Dedifferentiated amniotic fluid mesenchymal stem cell (primary cell): ENCODE results near the gene CPS1.

Experiments
- DNase-seq: peaks from one replicate; pipeline ENCODE4 v3.0.0-alpha.2; 2016; ENCODE audit errors: extremely low spot score

The CPS1 gene

GRCh38 chr2:210556329-210556980, at the start of gene CPS1:
TSS of gene CPS1 (plus strand) at chr2:210556599. CDS start at chr2:210556734, 135 bp downstream.
- no peak for DNase-seq

DNA sequence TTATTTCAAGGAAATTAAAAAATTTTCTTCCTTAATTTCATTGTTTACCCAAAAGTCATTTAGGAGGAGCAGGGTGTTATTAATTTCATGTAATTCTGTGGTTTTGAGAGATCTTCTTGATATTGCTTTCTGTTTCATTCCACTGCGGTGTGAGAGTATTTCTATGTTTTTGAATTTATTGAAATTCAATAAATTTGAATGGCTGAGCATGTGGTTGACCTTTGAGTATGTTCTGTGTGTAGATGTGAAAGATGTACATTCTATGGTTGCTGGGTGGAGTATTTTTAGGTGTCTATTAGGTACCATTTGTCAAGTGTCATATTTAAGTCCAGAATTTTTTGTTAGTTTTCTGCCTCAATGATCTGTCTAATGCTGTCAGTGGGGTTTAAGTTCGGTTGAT, 40.5 kb upstream of the CPS1 start:
- no peak for DNase-seq

- DNase-seq = no peak
These were observed 39.1 kb upstream of the CPS1 start for GRCh38 chr2:210517264-210517663.

GRCh38 chr2:210519594-210519993, 36.8 kb upstream of the CPS1 start:
- no peak for DNase-seq

DNA sequence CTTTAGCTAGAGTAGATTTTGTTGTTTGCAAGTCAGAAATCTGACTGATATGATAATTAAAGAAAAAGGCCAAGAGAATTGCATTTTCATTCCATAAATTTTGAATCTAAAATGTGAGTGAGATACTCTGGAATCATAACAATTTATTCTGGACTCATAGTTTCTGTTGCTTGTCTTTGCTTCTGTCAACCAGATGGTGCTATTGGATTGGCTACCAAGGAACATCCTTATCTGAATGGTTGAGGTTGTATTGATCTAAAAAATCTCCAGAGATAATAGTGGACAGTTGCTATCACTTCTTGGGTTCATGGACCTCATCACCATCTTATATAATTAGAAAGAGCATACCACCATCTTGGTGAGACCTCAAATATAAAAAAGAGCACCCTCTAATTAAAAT, 34.0 kb upstream of the CPS1 start:
- DNase-seq = no peak

DNA sequence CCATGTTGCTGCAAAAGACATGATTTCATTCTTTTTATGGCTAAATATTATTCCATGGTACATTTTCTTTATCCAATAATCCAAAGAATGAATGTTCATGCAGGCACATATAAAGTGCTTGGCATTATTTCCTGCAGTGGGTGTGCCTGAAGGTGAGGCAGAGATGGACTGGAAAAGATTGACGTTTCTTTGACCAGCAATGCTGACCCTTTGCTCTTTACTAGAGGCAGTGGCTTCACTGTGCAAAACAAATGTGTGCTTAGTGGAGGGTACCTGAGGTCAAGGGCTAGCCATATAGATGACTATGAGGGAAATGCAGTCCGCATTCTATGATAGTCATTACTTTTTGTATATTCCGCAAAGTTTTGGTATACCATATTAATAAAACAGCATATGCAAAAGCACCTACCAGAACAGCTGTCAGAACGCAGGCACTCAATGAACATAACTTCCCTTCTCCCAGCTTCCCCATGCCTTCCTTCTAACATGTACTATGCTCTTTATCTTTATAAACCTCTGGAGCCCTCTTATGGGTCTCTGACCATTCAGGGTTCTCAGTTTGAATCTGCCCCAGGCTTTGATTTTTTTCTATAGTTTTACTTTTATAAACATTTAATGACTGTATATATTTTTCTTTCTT, 32.6 kb upstream of the CPS1 start:
- DNase-seq = no peak

GRCh38 chr2:210524533-210524932, 31.9 kb upstream of the CPS1 start:
- no peak for DNase-seq

GRCh38 chr2:210527286-210527685, 29.1 kb upstream of the CPS1 start:
- DNase-seq = no peak

DNA sequence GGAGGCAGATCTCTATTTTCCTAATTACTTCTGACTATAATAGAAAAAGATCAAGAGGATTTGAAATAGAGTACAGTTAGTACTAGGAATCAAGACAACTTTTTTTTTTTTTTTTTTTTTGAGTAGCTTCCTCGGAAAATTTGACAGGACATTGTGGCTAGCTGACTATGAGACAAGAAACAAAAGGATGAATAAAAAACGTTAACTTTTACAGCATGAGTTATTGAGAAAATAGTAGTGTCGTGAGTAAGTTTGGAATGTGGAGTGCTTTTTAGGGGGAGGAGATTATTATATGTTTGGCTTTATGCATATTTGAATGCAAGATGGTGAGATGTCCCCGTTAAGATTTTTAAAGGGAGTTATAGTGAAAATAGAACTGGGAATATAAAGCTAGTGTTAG, 27.7 kb upstream of the CPS1 start:
- no peak for DNase-seq

DNA sequence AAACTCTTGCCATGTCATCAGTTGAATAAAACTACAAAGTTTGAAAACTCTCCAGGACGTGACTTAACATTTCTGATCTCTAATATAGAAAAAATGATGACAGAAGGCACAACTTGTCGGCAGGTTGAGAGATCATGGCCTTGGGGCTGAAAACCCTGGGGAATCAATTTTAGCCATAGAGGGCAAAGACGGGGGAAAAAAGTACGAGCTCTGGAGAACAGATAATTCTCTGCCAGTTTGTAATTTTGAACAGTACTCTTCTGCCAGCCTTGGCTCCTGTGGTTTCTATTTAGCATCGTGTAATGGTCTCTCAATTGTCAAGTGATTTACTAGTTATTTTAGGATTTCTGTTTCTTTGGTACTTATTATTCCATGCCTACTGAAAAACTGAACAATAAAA, 25.3 kb upstream of the CPS1 start:
- no peak for DNase-seq

DNA sequence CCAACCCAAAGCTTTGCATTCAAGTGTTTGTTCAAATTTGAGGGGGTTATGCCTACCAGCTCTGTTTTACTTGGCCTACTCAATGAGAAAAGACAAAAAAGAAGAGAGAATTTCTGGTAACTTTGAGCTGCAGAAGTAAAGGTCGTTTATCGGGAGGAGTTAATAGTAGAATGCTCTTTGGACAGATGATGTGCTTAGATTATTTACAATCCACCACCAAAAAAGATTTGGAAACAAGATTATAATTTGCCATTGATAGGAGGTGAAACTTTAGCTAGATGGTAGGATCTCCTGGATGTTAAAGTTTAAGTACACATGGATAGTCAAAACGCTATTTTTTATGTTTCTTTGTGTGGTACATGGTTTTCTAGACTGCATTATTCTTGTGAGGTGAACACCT, 24.9 kb upstream of the CPS1 start:
- no peak for DNase-seq

- no peak for DNase-seq
These were observed 23.0 kb upstream of the CPS1 start for GRCh38 chr2:210533389-210533788.

GRCh38 chr2:210534879-210535278, 21.5 kb upstream of the CPS1 start:
- DNase-seq = no peak

DNA sequence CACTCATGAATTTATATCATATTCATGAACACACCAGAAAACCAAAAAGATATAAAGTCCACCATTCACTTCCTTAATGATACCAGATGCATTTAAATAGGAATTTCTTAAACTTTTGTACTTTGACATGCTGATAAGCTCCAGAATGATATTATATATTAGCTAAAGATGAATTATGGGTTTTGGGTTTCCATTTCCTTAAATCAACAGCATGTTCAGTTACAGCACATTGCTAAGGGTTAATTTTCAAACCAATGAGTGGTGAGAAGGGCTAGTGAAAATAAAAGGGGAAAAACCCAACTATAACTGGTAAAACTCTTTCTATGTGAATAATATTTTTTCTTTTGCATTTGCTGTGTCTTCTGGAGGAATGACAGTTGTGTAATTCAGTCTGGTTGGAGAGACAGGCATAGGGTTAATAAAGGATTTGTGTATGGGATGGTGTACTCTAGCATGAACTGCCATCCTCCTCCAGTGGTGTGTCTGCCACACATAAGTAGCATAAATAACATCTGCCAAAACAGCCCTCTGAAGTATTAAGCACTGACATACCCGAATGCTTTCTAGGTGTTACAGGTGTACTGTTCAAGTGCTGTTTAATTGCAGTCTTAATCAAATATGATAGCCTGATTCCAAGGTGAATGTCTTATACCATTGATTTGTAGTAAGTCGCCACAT, 19.3 kb upstream of the CPS1 start:
- no peak for DNase-seq

GRCh38 chr2:210539035-210539434, 17.4 kb upstream of the CPS1 start:
- DNase-seq = no peak

DNA sequence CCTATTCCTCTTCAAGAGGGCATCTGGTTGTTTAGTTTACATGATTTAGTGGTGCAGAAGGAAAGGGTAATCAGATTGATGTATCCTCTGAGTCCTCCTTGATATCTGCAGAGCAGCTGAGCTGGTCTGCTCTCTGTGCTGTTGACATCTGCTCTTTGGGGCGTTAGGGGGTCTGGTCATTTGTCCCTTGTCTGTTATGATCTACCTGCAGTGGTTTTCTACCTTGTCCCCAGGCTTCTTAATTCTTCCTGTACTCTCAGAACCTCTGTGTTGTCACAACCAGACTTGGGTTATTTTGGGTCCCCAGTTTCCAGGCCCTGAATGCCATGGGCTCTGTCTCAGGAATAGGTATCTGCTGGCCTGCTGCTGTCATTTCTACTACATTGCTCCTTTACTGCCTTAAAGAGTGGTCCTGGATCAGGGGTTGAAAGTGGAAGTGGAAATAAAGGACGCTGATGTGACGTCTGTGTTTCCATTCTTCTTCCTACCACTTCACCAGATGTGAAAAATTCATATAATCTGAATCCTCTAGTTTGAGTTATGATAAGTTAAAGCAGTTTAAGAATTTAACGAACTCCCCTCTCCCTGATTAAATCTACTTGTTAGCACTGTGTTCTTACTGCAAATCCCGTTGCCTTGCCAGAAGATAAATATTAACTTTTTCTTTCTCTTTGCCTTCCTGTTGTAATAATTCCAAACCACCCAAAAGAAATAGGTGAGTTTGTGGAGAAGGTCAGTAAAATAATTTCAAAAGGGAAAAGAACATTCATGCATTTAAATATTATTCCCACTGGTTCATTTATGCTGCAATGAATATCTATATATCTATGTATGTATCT, 16.6 kb upstream of the CPS1 start:
- DNase-seq = no peak

DNA sequence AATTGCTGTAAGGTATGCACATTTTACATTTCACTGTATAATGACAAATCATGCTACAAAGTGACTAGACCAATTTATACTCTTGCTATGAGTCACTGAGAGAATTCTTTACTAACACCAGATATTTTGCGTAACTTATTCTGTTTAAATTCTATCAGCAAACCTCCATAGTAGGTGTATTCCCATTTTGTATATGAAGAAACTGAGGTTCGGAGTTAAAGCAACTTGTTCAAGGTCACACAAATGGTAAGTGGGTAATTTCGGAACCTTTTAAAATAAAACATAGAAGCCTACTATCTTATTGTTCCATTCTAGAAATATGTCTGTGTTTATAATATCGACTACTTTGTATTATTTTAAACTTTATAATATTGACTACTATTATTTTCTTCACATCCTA, 15.9 kb upstream of the CPS1 start:
- no peak for DNase-seq

DNA sequence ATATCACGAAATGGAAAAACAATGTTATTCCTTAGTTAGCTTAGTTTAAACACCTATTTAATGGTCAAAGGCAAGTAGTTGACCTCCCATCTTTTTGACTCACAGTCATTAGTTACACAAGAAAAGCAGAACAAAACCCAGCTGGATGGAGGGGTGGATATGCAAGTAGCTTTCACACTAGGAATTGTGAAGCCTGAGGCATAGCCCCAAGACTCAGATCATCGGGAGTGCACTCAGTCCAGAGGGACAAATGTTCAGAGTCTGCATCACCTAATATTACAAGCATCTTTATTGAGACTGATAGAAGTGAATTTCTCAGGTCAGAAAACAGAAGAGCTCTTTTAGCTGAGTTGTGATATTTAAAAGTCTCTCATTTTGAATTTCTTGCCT, 15.5 kb upstream of the CPS1 start:
- no peak for DNase-seq

DNA sequence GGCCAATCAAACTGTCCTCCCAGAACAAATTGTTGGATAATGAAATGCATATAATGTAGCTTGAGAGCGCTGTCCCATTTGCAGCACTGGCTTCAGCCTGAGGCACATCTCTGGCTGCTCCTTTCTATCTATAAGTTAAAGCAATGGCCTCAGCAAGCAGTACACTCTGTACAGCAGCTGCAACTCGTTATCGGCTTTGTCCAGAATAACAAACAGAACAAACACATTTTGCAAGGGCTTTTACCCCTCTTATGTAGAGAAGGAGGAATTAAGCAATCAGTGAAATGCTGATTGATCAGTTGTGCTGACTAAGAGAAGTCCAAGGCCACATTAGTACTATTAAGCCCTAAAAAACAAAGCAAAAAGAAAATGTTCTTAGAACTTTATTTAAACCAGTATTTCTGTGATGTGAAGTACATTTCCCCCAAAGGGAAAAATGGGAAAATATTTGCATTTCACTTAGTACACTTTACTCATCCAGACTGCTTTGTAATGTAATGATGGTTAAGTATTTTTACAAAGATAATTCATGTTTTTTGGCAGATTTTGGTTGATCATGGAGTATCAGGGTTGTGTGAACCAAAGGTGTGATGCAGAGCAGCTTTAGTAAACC, 15.0 kb upstream of the CPS1 start:
- no peak for DNase-seq

GRCh38 chr2:210544007-210544590, 12.3 kb upstream of the CPS1 start:
- DNase-seq = no peak

- no peak for DNase-seq
These were observed 11.6 kb upstream of the CPS1 start for GRCh38 chr2:210544831-210545230.
